Testis (tissue), 2 donors: Measurements from ENCODE around the gene ATP4B.

Source experiments
- POLR2A ChIP-seq: fragments of 450-650 bp; IDR thresholded peaks from one replicate; pipeline ENCODE4 v1.6.1; 2017; ENCODE audit warnings: antibody characterized with exemption, mild to moderate bottlenecking, moderate library complexity
- TF ChIP-seq, protein P1 (sequence below), 3 experiments: fragments of 450-650 bp in 2 of 3; fragments of 200-600 bp in 1 of 3; sonication (generic) in 1 of 3; IDR thresholded peaks; one replicate each; pipeline ENCODE4 v1.5.1; 2016 to 2019; ENCODE audit warnings: antibody characterized with exemption in 3 of 3, mild to moderate bottlenecking in 2 of 3, moderate library complexity in 1 of 3

DNA sequence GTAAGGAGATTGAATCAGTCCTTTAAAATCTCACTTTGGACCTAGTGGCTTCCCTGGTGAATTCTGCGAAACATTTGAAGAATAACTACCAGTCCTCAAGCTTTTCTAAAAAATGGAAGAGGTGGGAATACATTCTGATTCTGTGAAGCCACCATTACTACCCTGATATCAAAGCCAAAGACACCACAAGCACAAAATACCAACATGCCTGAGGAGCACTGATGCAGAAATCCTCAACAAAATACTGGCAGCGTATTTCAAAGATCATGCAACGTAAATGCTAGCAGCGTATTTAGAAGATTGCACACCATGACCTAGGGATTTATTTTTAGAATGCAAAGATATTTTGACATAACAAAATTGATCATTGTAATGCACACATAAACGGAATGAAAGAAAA is 14.4 kb downstream of the ATP4B start:
- TF ChIP-seq, protein P1, sequence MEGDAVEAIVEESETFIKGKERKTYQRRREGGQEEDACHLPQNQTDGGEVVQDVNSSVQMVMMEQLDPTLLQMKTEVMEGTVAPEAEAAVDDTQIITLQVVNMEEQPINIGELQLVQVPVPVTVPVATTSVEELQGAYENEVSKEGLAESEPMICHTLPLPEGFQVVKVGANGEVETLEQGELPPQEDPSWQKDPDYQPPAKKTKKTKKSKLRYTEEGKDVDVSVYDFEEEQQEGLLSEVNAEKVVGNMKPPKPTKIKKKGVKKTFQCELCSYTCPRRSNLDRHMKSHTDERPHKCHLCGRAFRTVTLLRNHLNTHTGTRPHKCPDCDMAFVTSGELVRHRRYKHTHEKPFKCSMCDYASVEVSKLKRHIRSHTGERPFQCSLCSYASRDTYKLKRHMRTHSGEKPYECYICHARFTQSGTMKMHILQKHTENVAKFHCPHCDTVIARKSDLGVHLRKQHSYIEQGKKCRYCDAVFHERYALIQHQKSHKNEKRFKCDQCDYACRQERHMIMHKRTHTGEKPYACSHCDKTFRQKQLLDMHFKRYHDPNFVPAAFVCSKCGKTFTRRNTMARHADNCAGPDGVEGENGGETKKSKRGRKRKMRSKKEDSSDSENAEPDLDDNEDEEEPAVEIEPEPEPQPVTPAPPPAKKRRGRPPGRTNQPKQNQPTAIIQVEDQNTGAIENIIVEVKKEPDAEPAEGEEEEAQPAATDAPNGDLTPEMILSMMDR (IDR thresholded peaks at IDR 0.05): no peak
- no peak for TF ChIP-seq POLR2A
